GM12878 (cell line): ENCODE measurements around the gene GPC5. TPM values are rescaled to one million over a fixed set of nuclear protein-coding genes. Genes with fewer than 3 reads are reported as not detected.

Source experiments
- ATAC-seq: fragments of 200-7000 bp; cut with Tn5 transposase; 3 replicates; pipeline ENCODE4 v1.9.1; 2020; ENCODE audit warnings: mild to moderate bottlenecking, moderate library complexity
- BruUV-seq: library from RNA; stranded (reverse); fragments of 400-500 nt; replicated peaks from 2 replicates; lab custom pipeline; 2021; lab: Mats Ljungman, UMichigan
- CTCF ChIA-PET: fragments of 300-600 bp; sonication (Branson Sonifier 250); formaldehyde crosslinking; extraction: SDS; loops from one replicate; lab custom pipeline; 2021; ENCODE audit warnings: inconsistent platforms; lab: Yijun Ruan, JAX
- POLR2A ChIA-PET: fragments of 350-600 bp; formaldehyde crosslinking; extraction: SDS; loops from one replicate; lab custom pipeline; 2021; ENCODE audit warnings: inconsistent platforms; lab: Charles Lee
- RAD21 ChIA-PET: fragments of 300-600 bp; sonication (Branson Sonifier 250); formaldehyde crosslinking; loops from one replicate; lab custom pipeline; 2023; ENCODE audit warnings: antibody characterized with exemption; ENCODE audit not compliant: unreplicated experiment; lab: Charles Lee
- SMC1A ChIA-PET: fragments of 300-600 bp; sonication (Branson Sonifier 250); formaldehyde crosslinking; loops from one replicate; lab custom pipeline; 2023; ENCODE audit not compliant: unreplicated experiment, uncharacterized antibody; lab: Charles Lee
- DNase-seq: peaks from one replicate; pipeline ENCODE4 v3.0.0-alpha.2; 2011; ENCODE audit warnings: low read depth, low spot score
- FAIRE-seq: peaks from 3 replicates; lab custom pipeline; 2011; peaks lifted over from hg19 to GRCh38; lab: Jason Lieb, UNC
- H2AFZ ChIP-seq: 2 replicates; pipeline ENCODE4 v1.6.0; 2011; ENCODE audit warnings: low read depth, low read length, control low read depth; ENCODE audit not compliant: control insufficient read depth
- H3K27ac ChIP-seq: 2 replicates; pipeline ENCODE4 v1.5.1; 2011; ENCODE audit warnings: control low read depth; ENCODE audit not compliant: control insufficient read depth, insufficient read depth
- H3K27me3 ChIP-seq, 2 experiments: replicated peaks in 1 of 2; 2 replicates each; pipeline versions ENCODE4 v1.6.0 to v1.6.1; 2011; ENCODE audit warnings: low read length in 1 of 2; ENCODE audit not compliant: control insufficient read depth in 2 of 2, insufficient read depth in 2 of 2
- H3K36me3 ChIP-seq, 2 experiments: 2 replicates each; pipeline ENCODE4 v1.5.1; 2011; ENCODE audit warnings: low read length in 1 of 2; ENCODE audit not compliant: control insufficient read depth in 2 of 2, insufficient read depth in 2 of 2
- H3K4me1 ChIP-seq: 2 replicates; pipeline ENCODE4 v1.6.1; 2011; ENCODE audit warnings: mild to moderate bottlenecking, low read length, moderate library complexity, mixed read lengths; ENCODE audit not compliant: control insufficient read depth, insufficient read depth
- H3K4me2 ChIP-seq: 2 replicates; pipeline ENCODE4 v1.6.0; 2011; ENCODE audit warnings: control low read depth; ENCODE audit not compliant: control insufficient read depth, insufficient read depth
- H3K4me3 ChIP-seq: fragments of 200-600 bp; sonication (generic); 2 replicates; pipeline ENCODE4 v1.5.1; 2016
- H3K79me2 ChIP-seq: 2 replicates; pipeline ENCODE4 v1.6.0; 2011; ENCODE audit warnings: low read length; ENCODE audit not compliant: control insufficient read depth, insufficient read depth
- H3K9ac ChIP-seq: 2 replicates; pipeline ENCODE4 v1.8.0; 2011; ENCODE audit warnings: low read length, control low read depth, mixed read lengths; ENCODE audit not compliant: control insufficient read depth, insufficient read depth
- H3K9me3 ChIP-seq: replicated peaks from 3 replicates; pipeline ENCODE4 v1.5.1; 2011; ENCODE audit warnings: mild to moderate bottlenecking, low read length; ENCODE audit not compliant: control insufficient read depth, insufficient read depth
- H4K20me1 ChIP-seq: 2 replicates; pipeline ENCODE4 v1.6.0; 2011; ENCODE audit not compliant: control insufficient read depth, insufficient read depth
- BRCA1 ChIP-seq: IDR thresholded peaks from 2 replicates; pipeline ENCODE4 v1.6.1; 2011; ENCODE audit warnings: low read depth, low read length, improper control_type of control experiment
- CBX5 ChIP-seq: sonication (generic); IDR thresholded peaks from 2 replicates; pipeline ENCODE4 v1.6.1; 2016; ENCODE audit warnings: low read depth, moderate library complexity, mild to moderate bottlenecking, inconsistent platforms
- JUNB ChIP-seq: IDR thresholded peaks from 2 replicates; pipeline ENCODE4 v1.6.1; 2016; ENCODE audit warnings: antibody characterized with exemption, mild to moderate bottlenecking
- JUND ChIP-seq: IDR thresholded peaks from 2 replicates; pipeline ENCODE4 v1.6.1; 2012; ENCODE audit warnings: low read depth, mild to moderate bottlenecking, low read length, improper control_type of control experiment, moderate library complexity
- MYC ChIP-seq: IDR thresholded peaks from 2 replicates; pipeline ENCODE4 v1.6.1; 2011; ENCODE audit warnings: mild to moderate bottlenecking, low read length, moderate library complexity, inconsistent platforms; ENCODE audit not compliant: insufficient read depth, insufficient replicate concordance, insufficient read length, severe bottlenecking
- POLR2A ChIP-seq: IDR thresholded peaks from 2 replicates; pipeline ENCODE4 v1.6.1; 2011; ENCODE audit warnings: low read depth, mild to moderate bottlenecking, low read length
- SP1 ChIP-seq: IDR thresholded peaks from one replicate; pipeline ENCODE4 v1.6.1; 2011; ENCODE audit warnings: low read depth, low read length
- TAF1 ChIP-seq: IDR thresholded peaks from 2 replicates; pipeline ENCODE4 v1.6.1; 2011; ENCODE audit warnings: mild to moderate bottlenecking, low read depth, low read length, borderline replicate concordance
- TCF7 ChIP-seq: IDR thresholded peaks from 2 replicates; pipeline ENCODE4 v1.6.1; 2014; ENCODE audit warnings: antibody characterized with exemption, borderline replicate concordance
- WRNIP1 ChIP-seq: IDR thresholded peaks from 2 replicates; pipeline ENCODE4 v1.6.1; 2011; ENCODE audit warnings: low read depth, low read length, improper control_type of control experiment, borderline replicate concordance
- WGBS: methylation state at CpG from one replicate; pipeline ENCODE4 v1.1.6; 2016; ENCODE audit warnings: low lambda C conversion rate; ENCODE audit not compliant: insufficient replicate concordance, insufficient coverage; ENCODE audit errors: missing lambda C conversion rate; 5-methylcytosine and 5-hydroxymethylcytosine counted together
- in situ Hi-C: fragments of 300-500 bp; cut with MboI; formaldehyde crosslinking; loops from 9 replicates; pipeline ENCODE4 v1.14.3; 2018; ENCODE audit warnings: mixed read lengths
- intact Hi-C: fragments of 100-400 bp; cut with micrococcal nuclease; formaldehyde crosslinking; loops from one replicate; pipeline ENCODE4 v1.14.2; 2022; ENCODE audit not compliant: unreplicated experiment
- polyA plus RNA-seq, 11 experiments: library from polyadenylated mRNA; depleted of rRNA in 4 of 11; unstranded in 6 of 11; stranded (reverse) in 5 of 11; fragments of >200 nt; fragmentation: Nextera tagmentation in 4 of 11; fragmentation: Illumina TruSeq in 1 of 11; extraction: Ambion mirVana in 4 of 11; extraction: Trizol in 1 of 11; gene quantifications; 1 replicate in 1 of 11; 2 replicates in 10 of 11; pipeline versions ENCODE4 v1.2.1 to v1.2.3, GENCODE V29; 2011 to 2016; ENCODE audit warnings: inconsistent platforms in 2 of 11, missing spikeins in 2 of 11, low read depth in 1 of 11
- total RNA-seq, 4 experiments: library from RNA; depleted of rRNA in 3 of 4; stranded (reverse); fragments of >200 nt in 3 of 4; fragmentation: Illumina TruSeq in 1 of 4; extraction: Trizol in 1 of 4; gene quantifications; 2 replicates each; pipeline versions ENCODE4 v1.2.1 to v1.2.3, GENCODE V29; 2013 to 2021
- TF ChIP-seq, protein P1 (sequence below): fragments of 150-350 bp; IDR thresholded peaks from 2 replicates; pipeline ENCODE4 v1.6.1; 2016; ENCODE audit warnings: low read depth, low read length
- TF ChIP-seq, protein P2 (sequence below): fragments of 450-650 bp; IDR thresholded peaks from 2 replicates; pipeline ENCODE4 v1.6.1; 2017; ENCODE audit warnings: mild to moderate bottlenecking
- TF ChIP-seq, protein P3 (sequence below): fragments of 450-650 bp; IDR thresholded peaks from 2 replicates; pipeline ENCODE4 v1.6.1; 2018; ENCODE audit warnings: borderline replicate concordance, mild to moderate bottlenecking; ENCODE audit not compliant: partially characterized antibody
- TF ChIP-seq, protein P4 (sequence below): fragments of 450-650 bp; IDR thresholded peaks from 2 replicates; pipeline ENCODE4 v1.6.1; 2017; ENCODE audit warnings: mild to moderate bottlenecking, low read depth, inconsistent platforms; ENCODE audit not compliant: poor library complexity, severe bottlenecking

GPC5 gene
- total and polyA plus RNA-seq, 10 of the 15 experiments (the other 5 are each of a cell fraction or from before 2014, with no cell fraction given), result 0.05 to 0.87 (median 0.44) TPM; not detected in 1

DNA sequence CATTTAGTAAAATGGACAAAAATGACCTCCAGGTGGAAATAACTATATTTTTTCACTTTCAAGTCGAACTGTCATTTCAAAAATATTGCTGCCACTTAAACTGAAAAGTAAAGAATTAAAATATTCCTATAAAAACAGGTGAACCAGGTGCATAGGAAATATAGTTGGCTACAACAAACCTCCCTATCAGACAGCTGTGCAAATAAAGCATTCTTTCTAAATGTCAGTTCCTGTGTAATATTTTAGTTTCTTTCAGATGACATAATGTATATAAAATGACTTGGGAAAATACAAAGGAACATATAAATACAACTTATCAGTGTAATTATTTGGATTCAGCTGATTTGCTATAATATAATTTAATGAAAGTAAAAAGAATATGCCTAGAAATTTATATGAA, 1424.6 kb downstream of the GPC5 start:
- ChIA-PET POLR2A (no interaction called here), RAD21 (no interaction called here), SMC1A (interaction anchor here (1.2 kb wide), 1 partner anchor 9 kb away, joined by 4 read pairs; no protein-coding TSS in a partner anchor), CTCF (no interaction called here)
- Histone ChIP-seq H3K27me3 (no peaks in the 10 kb centered on the region), H3K9ac (no peak overlapping the region), H2AFZ (no peak overlapping the region), H4K20me1 (no peaks in the 10 kb centered on the region), H3K9me3 (no peaks in the 10 kb centered on the region), H3K4me2 (no peak overlapping the region), H3K27ac (no peak overlapping the region), H3K79me2 (no peaks in the 10 kb centered on the region), H3K36me3 (no peaks in the 10 kb centered on the region), H3K4me3 (no peak overlapping the region)
- in situ Hi-C loops, result no loop called here
- FAIRE-seq, result no peak
- no TSS peak for BruUV-seq
- DNase-seq, result no peak
- no peak for ATAC-seq
- WGBS, result 0% methylated on average over 1 of the region's 1 CpG
- intact Hi-C loops, result no loop called here
- TF ChIP-seq SP1 (no peak), WRNIP1 (no peak), JUNB (no peak), MYC (no peak), TCF7 (no peak), POLR2A (no peak), BRCA1 (no peak), TAF1 (no peak), JUND (no peak), CBX5 (no peak)
- TF ChIP-seq, protein P1, sequence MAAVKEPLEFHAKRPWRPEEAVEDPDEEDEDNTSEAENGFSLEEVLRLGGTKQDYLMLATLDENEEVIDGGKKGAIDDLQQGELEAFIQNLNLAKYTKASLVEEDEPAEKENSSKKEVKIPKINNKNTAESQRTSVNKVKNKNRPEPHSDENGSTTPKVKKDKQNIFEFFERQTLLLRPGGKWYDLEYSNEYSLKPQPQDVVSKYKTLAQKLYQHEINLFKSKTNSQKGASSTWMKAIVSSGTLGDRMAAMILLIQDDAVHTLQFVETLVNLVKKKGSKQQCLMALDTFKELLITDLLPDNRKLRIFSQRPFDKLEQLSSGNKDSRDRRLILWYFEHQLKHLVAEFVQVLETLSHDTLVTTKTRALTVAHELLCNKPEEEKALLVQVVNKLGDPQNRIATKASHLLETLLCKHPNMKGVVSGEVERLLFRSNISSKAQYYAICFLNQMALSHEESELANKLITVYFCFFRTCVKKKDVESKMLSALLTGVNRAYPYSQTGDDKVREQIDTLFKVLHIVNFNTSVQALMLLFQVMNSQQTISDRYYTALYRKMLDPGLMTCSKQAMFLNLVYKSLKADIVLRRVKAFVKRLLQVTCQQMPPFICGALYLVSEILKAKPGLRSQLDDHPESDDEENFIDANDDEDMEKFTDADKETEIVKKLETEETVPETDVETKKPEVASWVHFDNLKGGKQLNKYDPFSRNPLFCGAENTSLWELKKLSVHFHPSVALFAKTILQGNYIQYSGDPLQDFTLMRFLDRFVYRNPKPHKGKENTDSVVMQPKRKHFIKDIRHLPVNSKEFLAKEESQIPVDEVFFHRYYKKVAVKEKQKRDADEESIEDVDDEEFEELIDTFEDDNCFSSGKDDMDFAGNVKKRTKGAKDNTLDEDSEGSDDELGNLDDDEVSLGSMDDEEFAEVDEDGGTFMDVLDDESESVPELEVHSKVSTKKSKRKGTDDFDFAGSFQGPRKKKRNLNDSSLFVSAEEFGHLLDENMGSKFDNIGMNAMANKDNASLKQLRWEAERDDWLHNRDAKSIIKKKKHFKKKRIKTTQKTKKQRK, result no peak
- TF ChIP-seq, protein P2, sequence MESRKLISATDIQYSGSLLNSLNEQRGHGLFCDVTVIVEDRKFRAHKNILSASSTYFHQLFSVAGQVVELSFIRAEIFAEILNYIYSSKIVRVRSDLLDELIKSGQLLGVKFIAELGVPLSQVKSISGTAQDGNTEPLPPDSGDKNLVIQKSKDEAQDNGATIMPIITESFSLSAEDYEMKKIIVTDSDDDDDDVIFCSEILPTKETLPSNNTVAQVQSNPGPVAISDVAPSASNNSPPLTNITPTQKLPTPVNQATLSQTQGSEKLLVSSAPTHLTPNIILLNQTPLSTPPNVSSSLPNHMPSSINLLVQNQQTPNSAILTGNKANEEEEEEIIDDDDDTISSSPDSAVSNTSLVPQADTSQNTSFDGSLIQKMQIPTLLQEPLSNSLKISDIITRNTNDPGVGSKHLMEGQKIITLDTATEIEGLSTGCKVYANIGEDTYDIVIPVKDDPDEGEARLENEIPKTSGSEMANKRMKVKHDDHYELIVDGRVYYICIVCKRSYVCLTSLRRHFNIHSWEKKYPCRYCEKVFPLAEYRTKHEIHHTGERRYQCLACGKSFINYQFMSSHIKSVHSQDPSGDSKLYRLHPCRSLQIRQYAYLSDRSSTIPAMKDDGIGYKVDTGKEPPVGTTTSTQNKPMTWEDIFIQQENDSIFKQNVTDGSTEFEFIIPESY, result no peak
- TF ChIP-seq, protein P3, sequence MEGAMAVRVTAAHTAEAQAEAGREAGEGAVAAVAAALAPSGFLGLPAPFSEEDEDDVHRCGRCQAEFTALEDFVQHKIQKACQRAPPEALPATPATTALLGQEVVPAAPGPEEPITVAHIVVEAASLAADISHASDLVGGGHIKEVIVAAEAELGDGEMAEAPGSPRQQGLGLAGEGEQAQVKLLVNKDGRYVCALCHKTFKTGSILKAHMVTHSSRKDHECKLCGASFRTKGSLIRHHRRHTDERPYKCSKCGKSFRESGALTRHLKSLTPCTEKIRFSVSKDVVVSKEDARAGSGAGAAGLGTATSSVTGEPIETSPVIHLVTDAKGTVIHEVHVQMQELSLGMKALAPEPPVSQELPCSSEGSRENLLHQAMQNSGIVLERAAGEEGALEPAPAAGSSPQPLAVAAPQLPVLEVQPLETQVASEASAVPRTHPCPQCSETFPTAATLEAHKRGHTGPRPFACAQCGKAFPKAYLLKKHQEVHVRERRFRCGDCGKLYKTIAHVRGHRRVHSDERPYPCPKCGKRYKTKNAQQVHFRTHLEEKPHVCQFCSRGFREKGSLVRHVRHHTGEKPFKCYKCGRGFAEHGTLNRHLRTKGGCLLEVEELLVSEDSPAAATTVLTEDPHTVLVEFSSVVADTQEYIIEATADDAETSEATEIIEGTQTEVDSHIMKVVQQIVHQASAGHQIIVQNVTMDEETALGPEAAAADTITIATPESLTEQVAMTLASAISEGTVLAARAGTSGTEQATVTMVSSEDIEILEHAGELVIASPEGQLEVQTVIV, result no peak
- TF ChIP-seq, protein P4, sequence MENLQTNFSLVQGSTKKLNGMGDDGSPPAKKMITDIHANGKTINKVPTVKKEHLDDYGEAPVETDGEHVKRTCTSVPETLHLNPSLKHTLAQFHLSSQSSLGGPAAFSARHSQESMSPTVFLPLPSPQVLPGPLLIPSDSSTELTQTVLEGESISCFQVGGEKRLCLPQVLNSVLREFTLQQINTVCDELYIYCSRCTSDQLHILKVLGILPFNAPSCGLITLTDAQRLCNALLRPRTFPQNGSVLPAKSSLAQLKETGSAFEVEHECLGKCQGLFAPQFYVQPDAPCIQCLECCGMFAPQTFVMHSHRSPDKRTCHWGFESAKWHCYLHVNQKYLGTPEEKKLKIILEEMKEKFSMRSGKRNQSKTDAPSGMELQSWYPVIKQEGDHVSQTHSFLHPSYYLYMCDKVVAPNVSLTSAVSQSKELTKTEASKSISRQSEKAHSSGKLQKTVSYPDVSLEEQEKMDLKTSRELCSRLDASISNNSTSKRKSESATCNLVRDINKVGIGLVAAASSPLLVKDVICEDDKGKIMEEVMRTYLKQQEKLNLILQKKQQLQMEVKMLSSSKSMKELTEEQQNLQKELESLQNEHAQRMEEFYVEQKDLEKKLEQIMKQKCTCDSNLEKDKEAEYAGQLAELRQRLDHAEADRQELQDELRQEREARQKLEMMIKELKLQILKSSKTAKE, result no peak
- TF ChIP-seq, all 136 proteins: peak for 0
- no peaks in the 10 kb centered on the region for H3K4me1 ChIP-seq
